IMR-90 (cell line): ENCODE measurements around the gene KRTAP4-12.

Source experiments
- BHLHE40 ChIP-seq: fragments of 150-350 bp; IDR thresholded peaks from 2 replicates; pipeline ENCODE4 v1.6.1; 2016; ENCODE audit warnings: mild to moderate bottlenecking, low read depth, low read length
- CTCF ChIP-seq: conservative IDR thresholded peaks from 2 replicates; pipeline ENCODE4 v1.5.1; 2012; ENCODE audit warnings: mild to moderate bottlenecking, low read depth, low read length, improper control_type of control experiment
- MAZ ChIP-seq: IDR thresholded peaks from 2 replicates; pipeline ENCODE4 v1.6.1; 2012; ENCODE audit warnings: low read depth, mild to moderate bottlenecking, low read length, improper control_type of control experiment, moderate library complexity, borderline replicate concordance
- MXI1 ChIP-seq: IDR thresholded peaks from 2 replicates; pipeline ENCODE4 v1.6.1; 2012; ENCODE audit warnings: low read depth, mild to moderate bottlenecking, low read length, moderate library complexity, borderline replicate concordance
- POLR2A ChIP-seq: IDR thresholded peaks from 2 replicates; pipeline ENCODE4 v1.6.1; 2012; ENCODE audit warnings: mild to moderate bottlenecking, low read depth, low read length
- RFX5 ChIP-seq: IDR thresholded peaks from 2 replicates; pipeline ENCODE4 v1.8.0; 2012; ENCODE audit warnings: low read depth, mild to moderate bottlenecking, low read length, moderate library complexity
- USF2 ChIP-seq: fragments of 150-350 bp; IDR thresholded peaks from 2 replicates; pipeline ENCODE4 v1.6.1; 2017; ENCODE audit warnings: mild to moderate bottlenecking, antibody characterized with exemption, low read length, low read depth

- TF ChIP-seq BHLHE40 (no peak), POLR2A (no peak), CTCF (no peak), MXI1 (no peak), MAZ (no peak), USF2 (no peak), RFX5 (no peak)
These were observed 41.4 kb downstream of the KRTAP4-12 start for GRCh38 chr17:41082626-41083025.
